Endothelial cell (in vitro differentiated cells): ENCODE measurements around the gene HAPLN1. TPM values are rescaled to one million over a fixed set of nuclear protein-coding genes. Genes with fewer than 3 reads are reported as not detected.
A peak's percentile ranks its signal among the peaks of the same experiment; 100 is the strongest.

Experiments
- DNase-seq: peaks from one replicate; pipeline ENCODE4 v3.0.0; 2021; ENCODE audit warnings: low spot score
- H3K27ac Mint-ChIP-seq: one replicate; pipeline ENCODE4 v1.8.0; 2021; ENCODE audit warnings: mixed read lengths, inconsistent platforms; ENCODE audit not compliant: unreplicated experiment
- H3K27me3 Mint-ChIP-seq: one replicate; pipeline ENCODE4 v1.8.0; 2021; ENCODE audit warnings: mild to moderate bottlenecking, moderate library complexity, mixed read lengths, inconsistent platforms; ENCODE audit not compliant: unreplicated experiment
- H3K36me3 Mint-ChIP-seq: one replicate; pipeline ENCODE4 v1.8.0; 2021; ENCODE audit warnings: mild to moderate bottlenecking, low read depth, mixed read lengths, inconsistent platforms; ENCODE audit not compliant: unreplicated experiment
- H3K4me1 Mint-ChIP-seq: one replicate; pipeline ENCODE4 v1.8.0; 2021; ENCODE audit warnings: mild to moderate bottlenecking, mixed read lengths, inconsistent platforms; ENCODE audit not compliant: unreplicated experiment
- H3K4me3 Mint-ChIP-seq: one replicate; pipeline ENCODE4 v1.8.0; 2021; ENCODE audit warnings: mild to moderate bottlenecking, mixed read lengths, inconsistent platforms; ENCODE audit not compliant: unreplicated experiment
- H3K9me3 Mint-ChIP-seq: one replicate; pipeline ENCODE4 v1.8.0; 2021; ENCODE audit warnings: mixed read lengths, inconsistent platforms; ENCODE audit not compliant: unreplicated experiment
- total RNA-seq: library from RNA; stranded (reverse); fragmentation: NEBNext Ultra II Directional; extraction: Animal tissue kit (Norgen Biotek cat#: 25700); gene quantifications from one replicate; pipeline ENCODE4 v1.2.1, GENCODE V29; 2021; ENCODE audit not compliant: unreplicated experiment
- TF ChIP-seq, protein P1 (sequence below): fragments of 200-600 bp; sonication (generic); IDR thresholded peaks from one replicate; pipeline ENCODE4 v1.5.0; 2021; ENCODE audit warnings: antibody characterized with exemption; ENCODE audit not compliant: unreplicated experiment

The HAPLN1 gene
- total RNA-seq, 1 donor from 2014 or later, result 42.1 TPM

DNA sequence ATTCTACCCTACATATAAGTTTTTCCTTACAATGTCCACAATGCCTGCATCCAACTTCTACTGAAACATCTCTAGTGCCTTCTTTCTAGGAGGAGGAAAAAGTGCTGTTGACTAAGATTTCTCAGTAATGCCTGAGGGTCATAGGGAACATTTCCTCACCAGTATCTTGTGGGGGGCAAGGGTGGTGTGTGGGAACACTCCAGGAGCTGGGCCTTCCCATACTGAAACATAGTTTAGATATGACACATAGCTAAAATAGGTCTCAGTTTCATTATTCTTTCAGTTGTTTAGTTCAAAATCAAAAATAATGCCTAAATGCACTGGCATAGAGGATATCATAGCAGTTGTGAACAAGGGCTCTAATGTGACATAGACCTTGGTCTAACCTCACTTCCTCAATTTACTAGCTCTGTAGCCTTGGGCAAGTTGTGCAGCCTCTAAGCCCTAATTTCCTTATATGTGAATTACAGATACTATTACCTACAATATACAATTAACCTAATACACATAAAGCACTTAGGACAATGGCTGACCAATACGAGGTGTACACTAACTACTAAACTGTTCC, 66.1 kb downstream of the HAPLN1 start:
- Mint-ChIP-seq H3K9me3 (no peaks in the 10 kb centered on the region), H3K27ac (no peak overlapping the region), H3K4me1 (peaks cover 11% of the 10 kb centered on the region), H3K27me3 (no peaks in the 10 kb centered on the region), H3K4me3 (no peak overlapping the region), H3K36me3 (no peaks in the 10 kb centered on the region)
- no peak for DNase-seq
- TF ChIP-seq, protein P1, sequence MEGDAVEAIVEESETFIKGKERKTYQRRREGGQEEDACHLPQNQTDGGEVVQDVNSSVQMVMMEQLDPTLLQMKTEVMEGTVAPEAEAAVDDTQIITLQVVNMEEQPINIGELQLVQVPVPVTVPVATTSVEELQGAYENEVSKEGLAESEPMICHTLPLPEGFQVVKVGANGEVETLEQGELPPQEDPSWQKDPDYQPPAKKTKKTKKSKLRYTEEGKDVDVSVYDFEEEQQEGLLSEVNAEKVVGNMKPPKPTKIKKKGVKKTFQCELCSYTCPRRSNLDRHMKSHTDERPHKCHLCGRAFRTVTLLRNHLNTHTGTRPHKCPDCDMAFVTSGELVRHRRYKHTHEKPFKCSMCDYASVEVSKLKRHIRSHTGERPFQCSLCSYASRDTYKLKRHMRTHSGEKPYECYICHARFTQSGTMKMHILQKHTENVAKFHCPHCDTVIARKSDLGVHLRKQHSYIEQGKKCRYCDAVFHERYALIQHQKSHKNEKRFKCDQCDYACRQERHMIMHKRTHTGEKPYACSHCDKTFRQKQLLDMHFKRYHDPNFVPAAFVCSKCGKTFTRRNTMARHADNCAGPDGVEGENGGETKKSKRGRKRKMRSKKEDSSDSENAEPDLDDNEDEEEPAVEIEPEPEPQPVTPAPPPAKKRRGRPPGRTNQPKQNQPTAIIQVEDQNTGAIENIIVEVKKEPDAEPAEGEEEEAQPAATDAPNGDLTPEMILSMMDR, result no peak

DNA sequence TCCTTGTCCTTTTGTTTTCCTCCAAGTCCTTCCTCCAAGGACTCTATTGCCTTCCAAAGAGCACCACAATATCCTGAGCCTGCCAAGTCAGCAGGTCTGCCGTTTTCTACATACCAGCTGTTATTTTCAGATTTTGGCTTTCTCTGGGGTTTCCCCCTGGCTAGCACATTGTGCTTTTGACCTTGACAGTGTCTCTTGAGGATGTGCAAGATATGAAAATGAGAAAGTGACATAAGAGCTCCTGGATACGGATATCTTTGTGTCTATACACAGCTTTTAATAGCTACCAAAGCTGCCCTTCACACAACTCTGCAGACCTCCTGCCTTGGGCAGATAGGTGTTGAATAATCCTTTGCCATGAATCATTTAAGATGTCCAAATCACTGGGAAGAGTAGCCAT, 67.0 kb downstream of the HAPLN1 start:
- Mint-ChIP-seq H3K27ac (no peak overlapping the region), H3K27me3 (no peaks in the 10 kb centered on the region), H3K4me3 (peak overlapping the region; percentile 18), H3K4me1 (peaks cover 11% of the 10 kb centered on the region), H3K36me3 (no peaks in the 10 kb centered on the region), H3K9me3 (no peaks in the 10 kb centered on the region)
- no peak for DNase-seq
- TF ChIP-seq, protein P1, result no peak

DNA sequence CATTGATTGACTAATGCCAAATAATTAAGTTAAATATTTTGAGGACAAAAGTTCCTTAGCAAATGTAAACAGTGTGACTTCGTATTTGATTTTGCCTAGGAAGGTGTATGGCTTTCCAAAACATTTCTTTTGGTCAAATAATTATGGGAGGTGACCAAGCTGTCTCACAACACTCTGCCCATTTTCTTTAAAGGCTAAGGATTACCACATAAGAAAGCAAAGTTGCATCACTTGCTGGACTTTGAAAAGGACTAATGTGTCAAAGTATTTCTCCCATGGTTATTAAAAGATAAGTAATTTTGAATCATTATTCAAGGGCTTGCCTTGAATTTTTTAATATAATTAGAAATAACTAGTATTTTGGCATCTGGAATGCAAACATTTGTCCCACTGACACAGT, 74.7 kb downstream of the HAPLN1 start:
- H3K4me1 Mint-ChIP-seq, result no peaks in the 10 kb centered on the region
- H3K4me3 Mint-ChIP-seq, result no peak overlapping the region
- no peak for DNase-seq
- no peak overlapping the region for H3K27ac Mint-ChIP-seq
- H3K36me3 Mint-ChIP-seq, result no peaks in the 10 kb centered on the region
- TF ChIP-seq, protein P1, result no peak
- no peaks in the 10 kb centered on the region for H3K9me3 Mint-ChIP-seq
- no peaks in the 10 kb centered on the region for H3K27me3 Mint-ChIP-seq

DNA sequence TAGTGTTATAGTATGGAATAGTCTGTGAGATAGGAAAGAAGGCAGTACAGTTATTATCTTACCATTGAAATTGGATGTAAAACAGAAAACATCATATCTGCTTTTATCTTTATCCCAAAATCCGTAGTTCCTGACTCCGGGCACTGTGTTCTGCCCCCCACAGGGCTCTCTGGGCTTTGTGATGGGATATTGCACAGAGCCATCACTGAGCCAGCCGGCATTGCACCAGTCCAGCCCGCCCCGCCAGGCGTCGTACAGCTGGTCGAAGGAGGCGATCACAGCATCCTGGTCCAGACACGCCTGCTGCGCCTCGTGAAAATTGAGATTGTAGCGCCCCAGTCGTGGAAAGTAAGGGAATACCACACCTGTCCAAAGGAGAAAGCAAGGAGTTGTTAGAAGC, 76.4 kb downstream of the HAPLN1 start:
- Mint-ChIP-seq H3K4me1 (no peaks in the 10 kb centered on the region), H3K36me3 (no peaks in the 10 kb centered on the region), H3K9me3 (no peaks in the 10 kb centered on the region), H3K4me3 (no peak overlapping the region), H3K27me3 (no peaks in the 10 kb centered on the region), H3K27ac (no peak overlapping the region)
- TF ChIP-seq, protein P1, result no peak
- DNase-seq, result no peak

DNA sequence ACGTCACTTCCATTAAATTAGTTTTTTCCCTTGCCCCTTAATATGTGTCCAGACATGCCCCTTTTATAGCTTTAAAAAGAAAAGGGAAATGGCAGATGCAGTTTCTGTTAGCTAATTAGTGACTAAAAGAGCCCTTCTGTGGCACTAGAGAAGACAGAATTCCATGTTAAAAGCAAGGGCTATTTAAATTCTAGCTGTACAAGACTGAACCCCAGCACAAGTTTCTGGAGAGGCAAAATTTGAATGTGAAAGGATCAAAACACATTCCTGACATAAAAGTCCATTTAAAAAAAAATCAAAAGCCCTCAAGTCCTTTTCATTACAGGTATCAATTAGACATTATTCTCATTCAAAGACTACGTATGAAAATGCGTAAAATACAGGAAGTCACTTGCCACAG, 78.7 kb downstream of the HAPLN1 start:
- Mint-ChIP-seq H3K27me3 (no peaks in the 10 kb centered on the region), H3K4me1 (no peaks in the 10 kb centered on the region), H3K36me3 (no peaks in the 10 kb centered on the region), H3K9me3 (no peaks in the 10 kb centered on the region), H3K27ac (no peak overlapping the region), H3K4me3 (no peak overlapping the region)
- TF ChIP-seq, protein P1, result no peak
- no peak for DNase-seq
